ENCODE data around the gene SCAANT1.
A peak's percentile ranks its signal among the peaks of the same experiment; 100 is the strongest.

Gene SCAANT1
- 0.71 to 2.1 (median 1.2) reads per million in 4 donors for total RNA-seq

DNA sequence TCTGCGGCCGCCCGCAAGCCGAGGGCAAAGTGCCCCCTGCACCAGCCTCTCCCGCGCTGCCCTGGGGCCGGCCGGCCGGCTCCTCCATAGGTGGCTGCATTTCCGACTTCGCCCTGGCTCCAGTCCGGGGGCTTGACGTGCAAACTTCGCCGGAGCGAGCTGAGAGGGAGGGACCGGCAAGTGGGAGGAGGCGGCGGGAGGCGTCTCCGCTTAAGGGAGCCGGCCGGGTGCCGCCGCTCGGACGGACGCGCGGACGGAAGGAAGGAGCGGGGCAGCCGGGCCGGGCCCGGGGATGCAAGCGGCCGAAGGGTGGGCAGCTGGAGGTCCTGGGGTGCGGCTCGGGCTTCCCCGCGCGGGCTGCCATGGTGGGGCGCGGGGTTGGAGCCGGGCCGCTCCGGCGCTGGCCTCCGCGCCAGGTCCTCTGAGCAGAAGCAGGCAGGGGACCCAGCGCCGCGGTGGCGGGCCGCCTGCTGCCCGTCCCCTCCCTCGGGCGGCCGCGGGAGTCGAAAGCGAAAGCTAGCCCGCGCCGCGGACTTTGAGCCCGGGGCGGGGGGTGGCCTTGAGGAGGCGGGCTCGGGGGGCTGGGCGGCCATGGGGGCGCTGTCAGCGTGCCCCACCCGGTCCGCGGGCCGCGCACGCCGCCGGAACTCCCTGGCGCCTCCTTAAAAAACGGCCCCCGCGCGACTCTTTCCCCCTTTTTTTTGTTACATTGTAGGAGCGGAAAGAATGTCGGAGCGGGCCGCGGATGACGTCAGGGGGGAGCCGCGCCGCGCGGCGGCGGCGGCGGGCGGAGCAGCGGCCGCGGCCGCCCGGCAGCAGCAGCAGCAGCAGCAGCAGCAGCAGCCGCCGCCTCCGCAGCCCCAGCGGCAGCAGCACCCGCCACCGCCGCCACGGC, at the start of gene SCAANT1:
SCAANT1 (minus strand) TSS at position 511 of the 895 bp plus-strand sequence.
- peak; percentile 65 to 83 (median 75) for DNase-seq

DNA sequence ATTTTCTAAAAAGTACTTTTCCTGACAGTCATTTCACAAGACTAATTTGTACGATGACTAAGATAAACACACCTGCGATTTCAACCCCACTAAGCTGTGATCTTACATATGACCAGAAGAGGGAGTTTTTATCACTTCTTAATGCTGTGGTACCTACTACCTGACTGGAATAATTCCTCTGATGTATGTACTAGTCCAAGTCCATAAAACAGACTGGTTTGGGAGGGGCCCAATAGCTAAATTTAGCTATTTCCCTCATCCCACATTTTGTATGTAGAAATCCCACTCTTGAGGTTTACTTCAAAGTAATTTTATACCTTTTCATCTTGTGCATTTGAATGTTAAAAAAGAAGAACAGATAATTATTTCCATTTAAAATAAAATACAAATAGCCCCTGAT, 49.7 kb upstream of the SCAANT1 start:
- peak in 1 of 5 donors; percentile 67 for DNase-seq

DNA sequence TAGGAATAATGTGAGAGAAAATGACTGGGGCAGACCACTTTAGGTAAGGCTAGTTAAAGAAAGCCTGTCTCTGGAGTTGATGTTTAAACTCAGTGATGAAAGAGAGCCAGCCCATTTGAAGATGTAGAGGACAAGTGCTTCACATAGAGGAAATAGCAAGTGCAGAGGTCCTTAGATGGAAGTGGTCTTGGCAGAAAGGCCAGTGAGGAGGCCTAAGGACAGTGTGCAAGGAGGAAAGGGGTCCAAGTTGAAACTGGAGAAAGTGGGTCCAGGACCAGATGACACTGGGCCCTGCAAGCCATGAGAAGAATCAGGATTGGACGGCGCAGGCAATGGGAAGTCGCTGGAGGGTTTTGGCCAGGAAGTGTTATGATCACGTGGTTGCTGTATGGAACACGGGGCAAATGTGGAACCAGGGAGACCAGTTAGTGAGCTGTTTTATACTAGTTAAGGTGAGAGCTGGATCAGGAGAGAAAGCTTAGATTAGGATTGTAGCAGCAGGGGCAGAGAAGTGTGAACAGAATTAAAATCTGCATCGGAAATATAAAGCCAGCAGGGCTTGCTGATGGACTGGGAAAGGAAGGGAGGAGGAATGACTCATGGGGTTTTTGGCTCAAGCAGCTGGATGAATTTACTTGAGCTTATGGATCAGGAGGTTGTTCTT, 48.0 kb upstream of the SCAANT1 start:
- DNase-seq = no peak

DNA sequence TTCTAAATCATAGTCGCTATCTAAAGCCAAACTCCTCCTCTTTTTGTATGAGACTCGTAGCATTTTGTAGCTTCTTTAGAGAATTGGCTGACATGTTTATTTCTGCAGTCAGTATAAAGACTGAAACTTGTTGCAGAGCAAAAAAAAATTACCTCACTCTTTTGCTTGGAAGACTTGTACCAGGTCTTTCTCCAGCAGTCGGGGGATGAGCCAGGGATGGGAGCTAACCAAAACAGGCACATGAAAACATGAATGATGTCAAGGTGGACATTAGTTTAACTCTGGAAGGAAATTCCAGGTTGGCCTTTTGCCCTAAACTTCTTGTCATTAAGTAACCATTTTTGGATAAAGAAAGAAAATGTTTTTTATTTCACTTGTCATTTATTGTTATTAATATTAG, 47.0 kb upstream of the SCAANT1 start:
- no peak for DNase-seq

DNA sequence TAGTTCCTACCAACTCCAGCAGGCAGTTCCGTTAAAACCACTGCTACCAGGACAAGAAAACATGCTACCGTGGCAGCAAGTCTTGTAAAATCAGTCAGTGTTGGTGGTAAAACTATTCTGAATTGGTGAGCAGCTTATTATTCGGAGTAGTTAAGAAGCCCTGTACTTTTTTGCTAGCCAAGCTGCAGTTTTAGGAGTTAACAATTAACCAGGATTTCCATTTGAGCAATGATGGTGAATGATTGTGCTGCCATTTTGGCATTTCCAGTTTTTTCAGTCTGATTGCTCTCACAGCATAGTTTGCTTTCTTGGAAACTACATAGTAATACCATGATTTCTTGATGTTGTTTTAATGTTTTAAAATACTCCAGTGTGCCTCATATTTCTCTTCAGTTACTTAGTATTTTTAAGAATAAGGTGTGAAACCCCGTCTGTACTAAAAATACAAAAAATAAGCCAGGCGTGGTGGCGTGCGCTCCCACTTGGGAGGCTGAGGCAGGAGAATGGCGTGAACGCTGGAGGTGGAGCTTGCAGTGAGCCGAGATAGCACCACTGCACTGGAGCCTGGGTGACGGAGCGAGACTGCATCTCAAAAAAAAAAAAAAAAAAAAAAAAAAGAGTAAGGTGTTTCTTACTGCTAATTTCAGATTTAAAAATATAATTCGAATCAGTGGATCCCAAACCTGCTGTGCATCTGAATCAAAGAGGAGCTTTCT, 43.8 kb upstream of the SCAANT1 start:
- no peak for DNase-seq

DNA sequence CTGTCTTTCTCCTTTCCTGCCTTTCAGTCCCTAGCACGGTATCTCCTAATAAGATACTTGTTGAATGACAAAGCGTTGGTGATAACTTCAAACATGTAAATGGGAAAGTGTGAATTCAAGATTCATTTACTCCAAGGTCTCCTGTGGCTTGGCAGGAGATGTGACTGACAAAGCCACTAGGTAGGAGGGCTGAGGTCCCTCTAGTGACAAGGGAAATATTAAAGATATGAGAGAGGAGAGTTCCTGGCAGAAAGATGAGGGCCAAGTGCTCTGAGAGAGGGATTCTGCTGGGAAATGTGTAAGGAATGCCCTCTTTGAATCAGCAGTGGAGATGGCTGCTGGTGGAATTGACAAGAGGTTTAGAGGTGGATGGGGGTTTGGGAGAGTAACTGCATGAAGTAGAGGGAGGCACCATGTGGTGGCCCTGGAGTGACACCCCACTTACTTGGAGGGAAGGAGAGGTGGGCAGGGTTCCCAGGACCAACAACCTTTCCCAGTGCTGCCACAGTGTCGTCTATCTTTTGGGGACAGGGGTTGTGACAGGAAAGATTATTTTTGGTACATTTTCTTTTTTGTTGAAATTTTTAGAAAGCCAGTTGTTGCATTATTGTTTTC, 43.0 kb upstream of the SCAANT1 start:
- no peak for DNase-seq

DNA sequence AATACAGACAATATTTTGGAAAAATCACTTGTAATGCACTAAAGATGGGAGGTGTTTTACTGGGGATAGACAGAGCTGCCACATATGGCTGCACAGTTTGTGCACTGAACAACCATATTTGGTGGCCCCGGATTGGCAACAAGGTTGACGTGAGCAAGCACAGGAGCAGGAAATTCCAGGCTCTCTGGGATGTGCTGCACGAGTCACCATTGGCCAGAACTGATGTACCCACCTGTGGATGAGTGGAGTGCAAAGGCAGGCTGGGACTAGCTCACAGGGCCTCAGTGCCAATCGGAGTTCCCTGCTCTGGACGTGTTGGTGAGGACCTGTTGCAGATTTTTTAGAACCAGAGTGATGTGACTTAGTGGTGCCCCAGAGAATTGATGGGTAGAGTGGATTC, 42.0 kb upstream of the SCAANT1 start:
- DNase-seq = no peak

DNA sequence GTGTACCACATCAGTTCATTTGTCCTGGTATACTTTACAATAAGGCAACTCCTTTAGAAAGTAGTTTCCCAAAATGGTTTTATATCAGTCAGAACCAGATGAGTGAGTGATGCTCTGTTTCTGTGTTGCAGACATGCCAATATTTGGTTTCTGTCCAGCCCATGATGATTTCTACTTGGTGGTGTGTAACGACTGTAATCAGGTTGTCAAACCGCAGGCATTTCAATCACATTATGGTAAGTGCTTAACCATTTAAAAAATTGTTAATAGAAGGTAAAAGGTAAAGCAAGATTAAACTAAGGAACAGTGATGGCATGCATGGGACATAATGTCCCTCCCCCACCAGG, 40.0 kb upstream of the SCAANT1 start:
- no peak for DNase-seq

DNA sequence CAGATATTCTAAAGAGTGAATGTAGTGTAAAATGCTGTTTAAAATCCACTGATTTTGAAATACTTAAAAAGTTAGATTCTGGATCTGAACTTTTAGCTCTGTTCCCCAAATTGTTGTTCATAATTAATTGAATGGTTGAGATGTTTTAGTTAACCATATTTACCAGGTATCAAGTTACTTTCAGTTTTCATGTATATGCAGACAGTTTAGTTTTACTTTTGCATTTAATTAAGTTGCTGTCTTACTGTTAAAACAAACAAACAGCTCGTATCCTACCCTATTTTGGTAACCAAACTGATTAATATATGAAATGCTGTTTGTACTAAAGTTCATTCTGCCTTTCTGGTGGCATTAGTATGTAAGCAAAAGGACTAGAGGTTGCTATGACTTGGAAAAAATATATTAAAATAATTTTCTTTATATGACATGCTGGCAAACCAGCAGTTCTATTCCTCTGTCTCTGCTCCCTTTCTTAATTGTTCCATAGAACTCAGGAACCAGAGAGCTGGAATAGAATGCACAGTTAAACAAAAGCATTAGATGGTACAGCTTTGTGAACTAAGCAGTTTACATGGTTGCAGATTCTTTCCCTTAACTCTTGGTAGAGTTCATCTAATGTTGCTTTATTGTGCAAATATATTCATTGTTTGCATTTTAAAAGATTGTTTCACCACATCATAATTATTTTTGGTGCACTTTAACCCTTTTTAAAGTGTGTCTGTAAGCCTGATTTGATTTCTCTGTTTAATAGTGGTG, 39.5 kb upstream of the SCAANT1 start:
- peak in 1 of 5 donors; percentile 14 for DNase-seq

DNA sequence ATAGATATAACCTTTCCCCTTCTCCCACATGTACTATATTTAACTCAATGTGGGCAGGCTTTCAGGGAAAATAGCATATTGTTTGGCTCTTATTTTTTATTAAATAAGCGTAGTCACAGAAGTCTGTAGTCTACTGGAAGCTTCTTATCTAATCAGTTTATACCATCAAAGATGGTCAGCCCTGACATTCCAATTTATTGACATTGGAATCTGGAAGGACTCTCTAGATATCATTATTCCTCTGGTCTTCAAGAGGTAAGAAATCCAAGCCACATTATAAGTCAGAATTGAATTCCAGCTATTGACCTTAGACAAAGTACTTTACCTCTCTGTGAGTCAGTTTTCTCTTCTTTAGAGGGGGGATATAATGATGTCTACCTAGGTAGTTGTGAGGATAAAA, 38.5 kb upstream of the SCAANT1 start:
- DNase-seq = no peak

DNA sequence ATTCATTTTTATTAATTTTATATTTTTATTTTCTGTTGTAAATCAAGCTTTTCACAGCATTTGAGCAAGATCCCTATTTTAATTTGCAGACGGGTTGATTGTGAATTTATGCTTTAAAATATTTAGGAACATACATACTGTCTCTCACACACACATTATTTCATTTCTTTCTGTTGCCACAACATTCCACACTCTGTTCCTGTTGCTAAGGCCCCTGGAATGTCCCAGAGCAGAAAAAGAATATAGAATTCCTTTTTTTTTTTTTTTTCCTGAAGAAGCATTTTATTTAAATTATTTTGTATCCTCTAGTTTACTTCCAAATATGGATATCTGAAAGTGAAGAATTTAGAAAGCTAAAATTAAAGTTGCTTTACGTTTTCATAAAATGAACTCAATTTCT, 36.8 kb upstream of the SCAANT1 start:
- DNase-seq = no peak

DNA sequence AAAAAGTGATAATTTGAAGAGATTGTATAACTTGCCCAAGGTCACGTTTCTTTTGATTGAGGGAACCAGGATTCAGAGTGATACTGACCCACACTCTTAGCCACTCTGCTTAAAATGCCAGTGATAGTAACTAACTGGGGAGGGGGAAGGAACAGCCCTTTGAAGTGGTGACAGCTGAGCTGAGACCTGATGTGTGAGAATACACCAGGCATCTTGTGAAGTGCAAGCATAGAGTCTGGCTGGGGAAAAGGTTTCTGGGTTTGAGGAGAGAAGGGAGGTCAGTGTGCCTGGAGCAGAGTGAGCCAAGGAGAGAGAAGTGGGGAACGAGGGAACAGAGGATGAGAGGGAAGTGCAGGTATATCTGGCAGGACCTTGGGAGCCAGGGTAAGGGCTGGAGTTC, 35.4 kb upstream of the SCAANT1 start:
- DNase-seq = no peak

DNA sequence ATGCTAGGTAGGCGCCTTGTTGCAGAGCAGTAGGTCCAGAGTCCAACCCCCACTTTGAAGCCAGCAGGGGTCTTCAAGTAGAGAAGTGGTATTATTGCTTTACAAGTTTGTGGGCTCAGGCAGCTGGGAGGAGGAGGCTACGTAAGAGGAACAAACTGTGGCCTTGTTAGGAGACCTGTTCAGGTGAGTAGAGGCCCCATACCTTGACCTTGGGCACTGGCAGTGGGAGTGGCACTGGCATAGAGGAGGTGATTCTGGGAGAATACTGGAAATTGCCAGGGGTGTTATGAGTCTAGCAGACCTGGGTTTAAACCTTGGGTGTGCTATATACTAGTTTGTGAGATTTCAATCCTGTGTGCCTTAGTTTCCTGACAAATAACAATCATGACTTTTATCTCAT, 34.6 kb upstream of the SCAANT1 start:
- DNase-seq = no peak

DNA sequence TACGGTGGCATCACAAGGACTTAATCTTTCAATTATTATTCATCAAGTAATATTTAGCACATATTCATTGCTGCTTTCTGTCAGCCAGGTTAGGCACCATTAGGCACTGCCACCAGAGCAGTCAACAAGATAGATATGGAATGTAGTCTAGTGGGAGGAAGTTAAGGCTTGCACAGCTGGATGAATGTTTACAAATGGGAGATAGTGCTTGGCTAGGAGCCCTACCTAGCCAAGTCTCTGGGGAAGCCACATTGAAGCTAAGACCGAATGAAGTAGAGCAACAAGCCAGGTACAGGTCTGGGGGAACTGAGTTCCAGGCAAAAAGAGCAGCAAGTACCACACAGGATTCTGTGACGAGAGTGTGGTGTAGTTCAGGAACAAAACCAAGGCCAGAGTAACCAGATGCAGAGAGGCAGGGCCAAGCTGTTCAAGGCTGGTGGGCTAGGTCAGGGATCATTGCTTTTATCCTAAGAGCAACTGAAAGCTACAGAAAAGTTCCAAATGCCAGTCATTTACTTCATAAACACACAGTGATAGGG, 33.4 kb upstream of the SCAANT1 start:
- DNase-seq = no peak

DNA sequence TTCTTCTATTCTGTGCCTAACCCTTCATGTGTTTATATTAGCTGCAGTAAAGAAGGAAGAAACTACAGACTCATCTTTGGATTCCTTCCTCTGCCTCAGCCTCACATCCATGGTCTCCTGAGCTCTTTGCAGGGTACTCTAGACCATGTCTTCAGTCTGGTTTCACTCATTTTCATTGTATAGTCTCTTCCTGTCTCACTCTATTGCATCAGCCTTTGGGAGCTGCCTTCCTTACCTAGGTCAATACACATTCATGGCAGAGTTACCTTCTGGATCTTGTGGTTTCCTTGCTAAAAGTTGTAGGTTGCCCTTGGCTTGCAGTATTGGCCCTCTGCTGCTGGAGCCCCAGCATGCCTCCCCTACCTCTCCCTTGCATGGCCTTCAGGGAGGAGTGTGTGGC, 31.5 kb upstream of the SCAANT1 start:
- peak in 1 of 5 donors; percentile 57 for DNase-seq

DNA sequence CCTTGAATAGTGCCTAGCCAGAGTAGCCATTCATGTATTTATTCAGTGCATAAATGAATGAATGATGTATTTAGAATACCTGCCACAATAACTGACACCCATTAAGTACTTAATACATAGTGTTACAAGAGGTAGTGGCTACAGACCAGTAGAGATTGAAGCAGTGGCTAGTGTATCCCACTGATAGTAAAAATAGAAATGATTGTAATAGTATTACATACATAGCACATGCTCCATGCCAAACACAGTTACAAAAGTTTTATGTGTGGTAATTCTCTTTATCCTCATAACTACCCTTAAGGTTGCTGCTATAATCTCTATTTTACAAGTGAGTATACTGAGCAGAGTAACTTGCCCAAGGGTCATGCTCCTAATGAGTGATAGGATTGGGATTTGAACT, 30.3 kb upstream of the SCAANT1 start:
- no peak for DNase-seq

DNA sequence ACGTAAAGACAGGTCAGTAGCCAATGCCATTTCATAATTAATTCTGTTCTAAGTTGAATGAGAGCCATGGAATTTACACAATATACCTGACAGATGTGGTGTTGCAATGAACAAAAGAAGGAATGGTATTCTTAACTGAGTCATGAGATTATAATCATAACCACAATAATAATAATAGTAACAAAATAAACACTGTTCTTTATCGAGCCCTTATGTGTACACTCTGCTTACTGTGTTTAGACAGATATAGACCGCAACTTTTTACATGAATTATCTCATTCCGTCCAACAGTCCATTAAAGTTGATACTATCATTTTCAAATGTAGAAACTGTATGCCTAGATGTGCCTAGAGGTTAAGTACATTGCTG, 28.2 kb upstream of the SCAANT1 start:
- no peak for DNase-seq

DNA sequence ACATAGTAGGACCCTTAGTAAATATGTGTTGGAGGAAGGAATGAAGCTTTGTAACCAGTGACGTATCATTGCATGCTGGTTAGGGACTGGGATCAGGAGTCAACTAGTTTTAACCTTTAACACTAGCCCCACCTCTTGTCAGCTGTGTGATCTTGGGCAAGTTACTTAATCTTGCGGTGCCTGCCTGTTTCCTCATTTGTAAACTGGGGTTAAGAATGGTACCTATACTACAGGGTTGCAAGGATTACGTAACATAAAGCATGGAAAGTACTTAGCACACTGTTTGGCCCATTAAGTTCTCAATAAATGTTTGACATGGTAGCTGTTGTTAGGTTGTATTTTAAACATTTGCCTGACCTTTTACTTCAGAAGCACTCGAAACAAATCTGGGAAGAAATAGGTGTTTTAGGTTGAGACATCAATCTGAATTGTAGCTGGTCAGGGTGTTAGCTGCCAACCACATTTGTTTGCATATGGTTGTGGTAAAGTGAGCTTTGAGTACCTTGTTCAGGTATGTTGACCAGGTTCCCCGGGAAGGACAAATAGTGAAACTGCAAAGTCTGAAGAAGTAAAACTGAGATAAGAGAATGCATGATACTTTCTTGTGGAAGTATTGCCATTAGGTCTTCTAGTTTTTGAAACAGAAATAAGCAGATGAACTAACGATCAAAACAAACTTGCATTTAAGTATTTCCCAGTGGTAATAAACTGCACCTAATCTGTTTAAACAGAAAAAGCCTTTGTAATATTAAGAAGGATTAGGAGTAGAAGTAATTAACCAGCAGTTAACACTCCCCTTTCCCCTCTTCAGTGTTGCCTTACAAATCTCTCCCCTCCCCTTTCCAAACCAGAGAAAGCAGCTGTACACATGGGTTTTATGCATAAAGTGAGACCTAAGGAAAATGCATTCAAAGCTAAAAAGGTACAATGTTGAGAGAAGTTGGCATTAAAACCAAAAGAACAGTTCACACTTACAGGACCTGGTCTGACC, 25.8 kb upstream of the SCAANT1 start:
- DNase-seq = peak in 1 of 5 donors; percentile 22

DNA sequence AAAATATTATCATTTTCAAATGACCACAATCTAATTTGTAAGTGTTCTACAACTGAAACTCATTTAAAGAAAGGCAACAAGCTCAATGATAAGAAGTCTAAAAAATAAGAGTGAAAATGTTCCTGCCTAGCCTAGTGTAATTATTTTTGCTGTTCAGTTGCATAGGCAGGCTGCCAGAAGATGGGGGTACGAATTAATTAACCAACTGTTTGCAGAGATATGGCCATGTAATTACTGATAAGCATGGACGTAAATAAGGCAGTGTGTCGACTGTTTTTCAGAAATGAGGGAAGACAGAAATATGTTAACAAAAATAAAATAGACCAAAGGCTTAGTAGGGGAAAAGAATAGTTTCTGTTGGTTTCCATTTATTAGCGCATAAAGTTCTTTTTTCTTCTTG, 24.7 kb upstream of the SCAANT1 start:
- DNase-seq = no peak

DNA sequence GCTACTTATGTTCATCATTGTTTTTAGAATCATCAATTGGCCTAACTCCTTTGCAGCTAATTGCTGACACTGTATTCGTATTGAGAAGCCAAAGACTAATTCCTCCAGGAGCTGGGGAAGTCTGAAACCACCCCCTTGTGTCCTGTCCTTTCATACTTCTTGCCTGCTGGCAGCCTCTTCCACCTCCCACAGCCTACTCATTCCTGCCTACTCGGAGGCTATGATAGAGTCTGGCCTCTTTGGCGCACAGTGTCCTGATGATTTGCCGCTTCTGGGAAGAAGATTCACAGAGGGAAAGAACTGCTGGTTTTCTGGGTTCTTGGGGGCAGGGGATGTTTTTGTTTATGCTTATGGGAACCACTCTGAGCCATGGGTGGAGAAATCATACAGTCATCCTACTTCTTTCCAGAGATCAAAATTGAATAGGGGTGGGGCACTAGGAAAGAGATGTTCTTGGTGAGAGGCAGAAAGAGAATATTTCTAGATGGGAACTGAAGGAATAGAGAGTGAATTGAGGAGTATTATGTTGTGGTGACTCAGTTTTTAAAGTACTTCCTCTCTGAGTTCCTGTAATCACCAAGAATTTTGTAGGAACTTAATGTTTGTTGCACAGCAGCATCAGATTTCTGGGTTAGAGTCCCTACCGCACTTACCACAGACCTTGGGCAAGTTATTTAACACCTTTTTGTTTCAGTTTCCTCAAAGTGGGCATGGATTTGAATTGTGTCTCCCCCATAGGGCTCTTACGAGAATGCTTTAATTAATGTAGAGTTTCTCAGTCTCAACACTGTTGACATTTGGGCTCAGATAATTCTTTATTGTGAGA, 22.1 kb upstream of the SCAANT1 start:
- DNase-seq = peak in 2 of 5 donors; percentile 6 to 71
